Transverse colon (tissue), 4 donors: ENCODE results near the gene SCMH1. TPM values are rescaled to one million over a fixed set of nuclear protein-coding genes. Genes with fewer than 3 reads are reported as not detected.
A peak's percentile ranks its signal among the peaks of the same experiment; 100 is the strongest.

ENCODE experiments used
- DNase-seq: peaks from one replicate; pipeline ENCODE4 v3.0.0-alpha.2; 2019
- H3K27ac ChIP-seq, 4 donors: fragments of 200-600 bp; sonication (generic); 2 replicates each; pipeline ENCODE4 v1.5.1; 2016 to 2018; ENCODE audit warnings: inconsistent platforms in 4 of 4
- H3K27me3 ChIP-seq: fragments of 200-600 bp; sonication (generic); 2 replicates; pipeline ENCODE4 v1.5.1; 2017; ENCODE audit warnings: inconsistent platforms
- H3K36me3 ChIP-seq, 4 donors: fragments of 200-600 bp; sonication (generic); 2 replicates each; pipeline ENCODE4 v1.5.1; 2017 to 2019; ENCODE audit warnings: inconsistent platforms in 4 of 4
- H3K4me1 ChIP-seq, 4 donors: fragments of 200-600 bp; sonication (generic); 2 replicates each; pipeline ENCODE4 v1.5.1; 2017 to 2020; ENCODE audit warnings: inconsistent platforms in 4 of 4
- H3K4me3 ChIP-seq, 4 donors: fragments of 200-600 bp; sonication (generic); 1 replicate in 1 of 4; 2 replicates in 3 of 4; pipeline versions ENCODE4 v1.5.1 to v1.6.1; 2017 to 2019; ENCODE audit warnings: inconsistent platforms in 4 of 4
- H3K9me3 ChIP-seq, 2 donors: fragments of 200-600 bp; sonication (generic); 2 replicates each; pipeline ENCODE4 v1.5.1; 2017 to 2019; ENCODE audit warnings: inconsistent platforms in 2 of 2
- EP300 ChIP-seq: sonication (generic); formaldehyde crosslinking; IDR thresholded peaks from one replicate; pipeline ENCODE4 v1.6.1; 2017; ENCODE audit warnings: antibody characterized with exemption, low read depth
- POLR2A ChIP-seq: fragments of 450-650 bp; IDR thresholded peaks from one replicate; pipeline ENCODE4 v1.6.1; 2016; ENCODE audit warnings: antibody characterized with exemption, mild to moderate bottlenecking, moderate library complexity
- POLR2AphosphoS5 ChIP-seq, 3 donors: sonication (generic); formaldehyde crosslinking; IDR thresholded peaks; one replicate each; pipeline ENCODE4 v1.6.1; 2016; ENCODE audit warnings: antibody characterized with exemption in 3 of 3
- WGBS, 2 donors: methylation state at CpG; one replicate each; pipeline ENCODE4 v1.1.5; 2018; ENCODE audit warnings: low coverage in 1 of 2; 5-methylcytosine and 5-hydroxymethylcytosine counted together
- in situ Hi-C, 4 donors: fragments of 200-750 bp; cut with MboI; loops; one replicate each; pipeline versions ENCODE4 v1.15.0 to v1.15.1; 2017; ENCODE audit warnings: low sequenced_read_pairs in 3 of 4, low pct_ligation_motif_present in 1 of 4, low pct_unique_long_range_greater_than_20kb in 1 of 4
- intact Hi-C: fragments of 100-400 bp; cut with DNase I; formaldehyde crosslinking; loops from one replicate; pipeline ENCODE4 v1.15.1; 2023; ENCODE audit warnings: low total_unique reads
- total RNA-seq, 4 donors: library from RNA; depleted of rRNA; stranded (reverse); fragments of >200 nt; gene quantifications; one replicate each; pipeline ENCODE4 v1.1.0, GENCODE V29; 2016
- TF ChIP-seq, protein P1 (sequence below), 5 experiments: fragments of 200-600 bp in 3 of 5; fragments of 450-650 bp in 2 of 5; sonication (generic) in 3 of 5; IDR thresholded peaks; 1 replicate in 2 of 5; 2 replicates in 3 of 5; pipeline ENCODE4 v1.5.1; 2016 to 2017; ENCODE audit warnings: antibody characterized with exemption in 5 of 5, inconsistent platforms in 3 of 5, mild to moderate bottlenecking in 2 of 5, moderate library complexity in 1 of 5

The SCMH1 gene
- total RNA-seq, 4 donors from 2014 or later = 24.5 to 66.8 (median 49.1) TPM

DNA sequence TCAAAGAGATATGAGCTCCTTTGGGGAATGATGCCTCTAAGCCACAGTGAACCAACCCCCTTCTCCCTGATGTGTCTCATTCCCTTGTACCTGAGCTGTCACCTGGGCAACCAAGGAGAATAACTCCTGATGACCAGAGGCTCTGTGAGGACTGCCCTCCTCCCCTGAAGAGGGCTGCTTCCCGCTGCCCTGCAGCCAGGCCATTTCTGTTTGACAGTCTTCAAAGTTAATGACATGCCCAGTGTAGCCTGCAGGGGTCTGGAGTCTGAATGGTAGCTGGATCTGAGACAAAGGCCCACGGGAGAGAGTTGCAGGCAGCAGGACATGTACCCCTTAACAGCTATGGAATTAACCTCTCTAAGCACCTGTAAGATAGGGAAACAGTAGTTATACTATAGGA, 217.2 kb downstream of the SCMH1 start:
- 60 to 88% methylated on average over 1 to 2 of the region's 2 CpGs for whole genome bisulfite sequencing, 2 donors
- TF ChIP-seq, protein P1, sequence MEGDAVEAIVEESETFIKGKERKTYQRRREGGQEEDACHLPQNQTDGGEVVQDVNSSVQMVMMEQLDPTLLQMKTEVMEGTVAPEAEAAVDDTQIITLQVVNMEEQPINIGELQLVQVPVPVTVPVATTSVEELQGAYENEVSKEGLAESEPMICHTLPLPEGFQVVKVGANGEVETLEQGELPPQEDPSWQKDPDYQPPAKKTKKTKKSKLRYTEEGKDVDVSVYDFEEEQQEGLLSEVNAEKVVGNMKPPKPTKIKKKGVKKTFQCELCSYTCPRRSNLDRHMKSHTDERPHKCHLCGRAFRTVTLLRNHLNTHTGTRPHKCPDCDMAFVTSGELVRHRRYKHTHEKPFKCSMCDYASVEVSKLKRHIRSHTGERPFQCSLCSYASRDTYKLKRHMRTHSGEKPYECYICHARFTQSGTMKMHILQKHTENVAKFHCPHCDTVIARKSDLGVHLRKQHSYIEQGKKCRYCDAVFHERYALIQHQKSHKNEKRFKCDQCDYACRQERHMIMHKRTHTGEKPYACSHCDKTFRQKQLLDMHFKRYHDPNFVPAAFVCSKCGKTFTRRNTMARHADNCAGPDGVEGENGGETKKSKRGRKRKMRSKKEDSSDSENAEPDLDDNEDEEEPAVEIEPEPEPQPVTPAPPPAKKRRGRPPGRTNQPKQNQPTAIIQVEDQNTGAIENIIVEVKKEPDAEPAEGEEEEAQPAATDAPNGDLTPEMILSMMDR (IDR thresholded peaks at IDR 0.05) = no peak
- no peak for TF ChIP-seq POLR2A
- no peak for TF ChIP-seq EP300
- TF ChIP-seq POLR2AphosphoS5 (IDR thresholded peaks at IDR 0.05) = no peak
- Histone ChIP-seq H3K4me3 (no peak overlapping the region), H3K27me3 (no peaks in the 10 kb centered on the region), H3K36me3 (peaks cover 0 to 4% (median 0%) of the 10 kb centered on the region in 4 donors), H3K9me3 (no peaks in the 10 kb centered on the region), H3K27ac (no peak overlapping the region), H3K4me1 (peaks cover 0 to 7% (median 3%) of the 10 kb centered on the region in 4 donors)
- in situ Hi-C loops (loop anchor here in 1 of 4 donors (25.0 kb wide), 1 partner anchor 212 kb away; the partner anchor contains the start of gene SCMH1), intact Hi-C loops (no loop called here)
- no peak for DNase-seq

DNA sequence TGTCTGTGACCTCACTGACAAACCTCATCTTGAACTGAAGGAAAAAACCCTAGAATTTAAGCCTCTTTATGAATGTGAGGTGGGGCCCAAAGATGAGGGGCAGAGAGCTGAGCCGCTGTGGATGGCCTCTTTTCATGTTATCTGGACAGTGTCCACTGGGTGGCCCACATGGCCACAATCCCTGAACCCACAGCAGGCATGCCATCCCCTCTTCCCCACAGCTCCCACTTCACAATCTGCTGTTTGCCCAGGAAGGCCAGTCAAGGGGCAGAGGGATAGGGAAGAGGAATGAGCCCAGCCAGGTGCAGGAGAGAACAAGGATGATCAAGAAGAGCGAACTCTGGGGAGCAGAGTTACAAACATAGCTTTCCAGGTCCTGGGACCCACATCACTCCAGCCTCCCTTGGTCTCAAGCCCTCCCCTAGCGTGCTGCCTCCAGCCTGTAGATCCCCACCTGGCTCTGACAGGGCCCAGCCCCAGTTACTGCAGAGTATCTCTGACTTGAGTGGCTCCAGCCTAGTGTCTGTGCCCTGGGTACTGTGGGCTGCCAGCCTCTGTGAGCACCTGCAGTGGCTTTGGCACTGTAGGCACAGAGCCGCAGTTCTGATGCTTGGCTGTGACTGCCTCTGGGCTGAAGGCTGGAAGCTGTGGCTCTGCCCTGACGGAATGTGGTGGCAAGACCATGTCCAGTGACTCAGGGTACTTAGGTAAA, 218.7 kb downstream of the SCMH1 start:
- H3K27ac ChIP-seq = no peak overlapping the region
- no peaks in the 10 kb centered on the region for H3K9me3 ChIP-seq
- TF ChIP-seq POLR2A (no peak), EP300 (no peak)
- H3K4me3 ChIP-seq = no peak overlapping the region
- DNase-seq = no peak
- no peaks in the 10 kb centered on the region for H3K27me3 ChIP-seq
- H3K36me3 ChIP-seq = peaks cover 0 to 4% (median 0%) of the 10 kb centered on the region in 4 donors
- in situ Hi-C loops = no loop called here
- intact Hi-C loops = no loop called here
- H3K4me1 ChIP-seq = peaks cover 0 to 7% (median 3%) of the 10 kb centered on the region in 4 donors
- WGBS, 2 donors = 98% methylated on average over 5 of the region's 5 CpGs; no CpG with 5 or more reads in 1 of the 2 donors

DNA sequence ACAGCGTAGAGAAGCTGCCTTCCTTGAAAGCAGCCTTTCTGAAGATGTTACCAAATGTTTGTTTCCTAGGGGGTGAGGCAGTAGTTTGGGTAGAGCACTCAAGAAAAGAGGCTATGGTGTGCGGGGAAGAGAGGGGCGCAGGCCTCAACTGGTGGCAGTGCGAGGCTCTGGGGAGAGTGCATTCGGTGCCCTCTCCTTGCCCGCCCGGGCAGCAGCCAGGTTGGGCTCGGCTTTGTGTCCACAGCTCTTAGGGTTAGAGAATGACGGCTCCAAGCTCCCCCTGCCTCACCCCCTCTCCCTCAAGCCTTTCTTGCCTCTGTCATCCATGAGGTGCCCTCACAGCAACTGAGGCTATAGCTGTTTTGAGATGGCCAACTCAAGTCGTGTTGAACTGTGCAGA, 219.7 kb downstream of the SCMH1 start:
- 92% methylated on average over 10 of the region's 10 CpGs; no CpG with 5 or more reads in 1 of the 2 donors for WGBS, 2 donors
- Histone ChIP-seq H3K27ac (no peak overlapping the region), H3K27me3 (no peaks in the 10 kb centered on the region), H3K4me1 (peaks cover 0 to 7% (median 3%) of the 10 kb centered on the region in 4 donors), H3K9me3 (no peaks in the 10 kb centered on the region), H3K36me3 (no peaks in the 10 kb centered on the region), H3K4me3 (no peak overlapping the region)
- no peak for DNase-seq
- intact Hi-C loops (no loop called here), in situ Hi-C loops (no loop called here)
- TF ChIP-seq, protein P1 (IDR thresholded peaks at IDR 0.05) = no peak

DNA sequence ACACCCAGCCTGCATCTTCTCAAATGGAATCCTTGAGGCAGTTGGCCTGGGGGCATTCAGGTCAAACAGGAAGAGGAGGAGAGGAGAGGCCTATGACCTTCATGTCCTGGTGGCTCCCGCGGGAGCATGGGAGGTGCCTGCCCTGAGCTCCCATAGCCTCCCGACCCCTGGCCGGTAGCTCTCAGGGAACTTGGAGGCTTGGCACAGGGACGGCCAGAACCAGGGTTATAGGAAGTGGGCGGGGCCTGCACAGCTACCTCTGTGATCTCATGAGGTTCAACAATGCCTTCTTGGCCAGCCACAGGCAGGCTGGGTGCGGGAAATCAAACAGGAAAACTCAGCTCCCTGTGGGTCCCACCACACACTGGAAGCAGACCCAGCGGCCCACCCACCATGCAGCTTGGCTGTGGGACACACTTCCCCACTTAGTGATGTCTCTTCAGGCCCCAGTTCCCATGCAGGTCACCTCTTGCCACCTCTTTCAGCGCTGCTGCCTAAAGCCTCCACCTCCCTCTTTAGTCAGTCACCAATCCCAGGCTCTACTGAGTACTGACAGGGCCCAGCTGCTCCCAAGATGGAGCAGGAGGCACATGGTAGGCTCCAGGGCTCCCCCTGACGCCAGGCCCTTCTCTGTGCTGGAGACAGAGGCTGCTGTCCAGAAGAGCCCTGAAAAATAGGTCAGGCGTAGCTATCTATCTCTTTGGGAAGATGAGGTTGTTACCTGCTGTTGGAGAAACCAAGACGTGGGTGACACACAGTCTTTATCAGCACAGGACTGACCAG, 220.4 kb downstream of the SCMH1 start, which contains the start of gene SLFNL1:
Gene SLFNL1 (minus strand): TSS at position 200 of the 783 bp plus-strand sequence. CDS start 1,065 bp downstream, outside the sequence.
- no peaks in the 10 kb centered on the region for H3K9me3 ChIP-seq
- H3K4me1 ChIP-seq = peaks cover 0 to 7% (median 3%) of the 10 kb centered on the region in 4 donors
- TF ChIP-seq EP300 = no peak
- no peak for TF ChIP-seq POLR2A
- TF ChIP-seq, protein P1 (IDR thresholded peaks at IDR 0.05) = no peak
- TF ChIP-seq POLR2AphosphoS5 (IDR thresholded peaks at IDR 0.05) = no peak
- DNase-seq = no peak
- no peaks in the 10 kb centered on the region for H3K36me3 ChIP-seq
- H3K27me3 ChIP-seq = no peaks in the 10 kb centered on the region
- no peak within 1 kb of the TSS for H3K4me3 ChIP-seq
- H3K27ac ChIP-seq = peak within 1 kb of the TSS in 1 of 4 donors; percentile 30
- in situ Hi-C loops = no loop called here
- WGBS, 2 donors = 62% methylated on average over 12 of the region's 12 CpGs; no CpG with 5 or more reads in 1 of the 2 donors
- intact Hi-C loops = no loop called here
